Activated CD4-positive, alpha-beta T cell treated with anti-CD3 and anti-CD28 coated beads, Interleukin-2, amount 50 U/mL, for 24 hours (primary cell): ENCODE measurements around the gene SSBP4.

Experiments
- DNase-seq, 2 donors: peaks; one replicate each; pipeline ENCODE4 v3.0.0-alpha.2; 2020; ENCODE audit warnings: low read depth in 1 of 2, low spot score in 1 of 2

The SSBP4 gene

DNA sequence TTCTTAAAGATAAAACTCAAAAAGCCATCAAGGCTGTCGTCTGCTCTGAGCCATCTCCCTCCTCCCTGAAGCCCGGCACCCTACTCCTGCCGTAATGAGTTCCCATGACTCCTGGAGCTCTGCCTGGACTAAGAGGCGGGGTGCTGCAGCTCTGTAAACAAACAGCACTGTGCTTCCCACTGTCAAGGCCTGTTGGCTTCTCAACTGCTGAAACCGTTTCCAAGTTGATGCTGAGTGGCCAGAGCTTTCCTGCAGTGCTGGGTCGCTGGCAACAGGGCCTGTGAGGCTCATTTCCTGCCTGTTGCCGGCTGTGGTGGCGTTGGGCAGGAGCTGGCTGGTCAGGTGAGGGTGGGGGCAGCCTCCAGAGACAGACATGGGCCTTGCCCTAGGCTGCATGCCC lies 45.4 kb downstream of the SSBP4 start:
- DNase-seq = no peak

DNA sequence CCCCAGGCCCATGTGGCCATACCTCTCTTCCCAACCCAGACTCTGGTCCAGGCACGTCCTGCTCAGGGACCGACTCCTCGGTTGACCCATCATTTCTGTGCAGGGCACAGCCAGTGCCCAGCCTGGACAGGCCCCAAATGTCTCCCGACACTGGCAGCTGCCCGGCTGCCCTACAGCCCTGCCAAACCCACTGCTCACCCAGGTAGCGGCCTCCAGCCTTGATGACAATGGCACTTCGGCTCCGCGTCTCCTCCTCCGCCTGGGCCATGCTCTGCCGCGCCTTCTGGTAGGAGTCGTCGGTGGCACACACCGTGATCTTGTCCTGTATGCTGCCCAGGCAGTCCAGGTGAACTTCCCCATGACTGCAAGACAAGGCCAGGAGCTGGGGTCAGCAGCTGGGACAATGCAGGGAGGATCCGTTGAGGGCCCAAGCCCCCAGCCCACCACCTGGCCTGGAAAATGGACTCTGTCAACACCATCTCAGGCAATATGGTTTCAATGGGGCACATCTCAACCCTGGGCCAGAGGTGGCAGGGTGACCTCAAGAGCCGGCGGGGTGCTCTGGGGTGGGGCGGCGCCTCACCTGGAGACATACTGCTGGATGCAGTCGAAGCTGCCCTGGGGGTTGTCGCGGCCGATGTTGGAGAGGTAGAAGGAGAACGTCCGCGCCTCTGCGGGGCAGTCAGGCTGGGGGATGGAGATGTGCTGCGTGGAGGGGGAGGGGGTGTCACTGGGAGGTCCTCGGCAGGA lies 46.2 kb downstream of the SSBP4 start:
- no peak for DNase-seq

DNA sequence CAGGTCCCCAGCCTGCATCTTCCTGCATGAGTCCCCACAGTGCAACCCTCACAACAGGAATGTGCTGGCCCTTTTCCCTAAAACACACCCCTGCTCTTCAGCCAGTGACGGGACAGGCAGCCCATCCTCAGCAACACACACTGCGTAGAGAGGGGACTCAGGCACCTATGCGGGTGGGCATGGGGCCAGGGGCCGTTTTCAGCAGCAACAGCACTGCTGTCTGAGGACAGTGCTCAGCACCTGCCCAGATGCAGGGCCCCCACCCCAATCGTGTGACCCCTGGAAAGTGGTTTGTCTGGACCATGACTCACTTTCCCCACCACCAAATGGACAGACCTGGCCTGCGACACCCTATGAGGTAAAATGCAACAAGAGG lies 46.8 kb downstream of the SSBP4 start:
- DNase-seq = no peak

DNA sequence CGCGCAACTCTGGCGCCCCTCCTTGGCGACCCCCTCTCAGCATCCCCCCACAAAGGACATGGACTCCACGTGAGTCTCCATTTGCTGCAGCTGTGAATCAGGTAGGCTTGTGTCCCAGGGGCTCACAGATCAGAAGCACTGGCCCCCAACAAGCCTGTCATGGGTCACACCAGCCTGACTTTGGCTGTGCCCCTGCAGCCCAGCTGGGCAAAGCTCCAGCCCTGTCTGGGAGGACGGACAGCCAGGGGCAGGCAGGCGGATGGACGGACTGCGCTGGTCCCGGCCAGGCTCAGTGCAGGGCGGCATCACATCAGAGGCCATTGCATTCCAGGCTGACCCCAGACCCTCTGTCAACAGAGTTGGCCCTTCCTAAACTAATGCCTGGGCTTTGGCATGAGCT lies 47.2 kb downstream of the SSBP4 start:
- no peak for DNase-seq

DNA sequence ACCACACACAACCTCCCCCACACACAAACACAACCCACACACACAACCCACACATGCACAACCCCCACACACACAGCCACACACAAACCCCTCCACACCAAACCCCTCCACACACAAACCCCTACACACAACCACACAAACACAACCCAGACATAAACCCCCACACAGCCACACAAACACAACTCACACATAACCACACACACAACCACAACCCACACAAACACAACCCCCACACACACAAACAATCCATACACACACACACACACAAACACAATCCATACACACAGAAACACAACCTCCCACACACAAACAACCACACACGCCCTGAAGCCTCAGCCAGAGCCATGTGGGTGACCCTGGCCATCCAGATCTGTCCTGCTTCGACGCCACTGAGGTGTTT lies 48.8 kb downstream of the SSBP4 start:
- no peak for DNase-seq

DNA sequence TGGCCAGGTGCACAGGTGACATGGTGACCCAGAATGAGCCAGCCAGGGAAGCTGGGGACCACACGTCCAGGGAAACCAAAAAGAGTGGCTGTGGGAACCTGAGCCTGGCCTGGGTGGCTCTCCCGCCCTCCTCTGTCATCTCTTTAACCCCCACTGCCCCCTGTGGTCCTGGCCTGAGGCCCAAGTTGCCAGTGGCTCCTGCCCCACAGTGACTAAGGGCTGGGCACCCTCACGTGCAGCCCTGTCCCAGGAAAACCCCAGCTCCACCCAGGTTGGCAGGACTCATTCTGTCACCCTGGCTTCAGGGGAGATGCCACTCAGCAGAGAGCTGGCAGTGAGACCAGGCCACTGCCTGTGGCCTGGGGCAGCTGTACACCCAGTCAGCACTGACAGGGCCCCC lies 49.3 kb downstream of the SSBP4 start:
- no peak for DNase-seq

DNA sequence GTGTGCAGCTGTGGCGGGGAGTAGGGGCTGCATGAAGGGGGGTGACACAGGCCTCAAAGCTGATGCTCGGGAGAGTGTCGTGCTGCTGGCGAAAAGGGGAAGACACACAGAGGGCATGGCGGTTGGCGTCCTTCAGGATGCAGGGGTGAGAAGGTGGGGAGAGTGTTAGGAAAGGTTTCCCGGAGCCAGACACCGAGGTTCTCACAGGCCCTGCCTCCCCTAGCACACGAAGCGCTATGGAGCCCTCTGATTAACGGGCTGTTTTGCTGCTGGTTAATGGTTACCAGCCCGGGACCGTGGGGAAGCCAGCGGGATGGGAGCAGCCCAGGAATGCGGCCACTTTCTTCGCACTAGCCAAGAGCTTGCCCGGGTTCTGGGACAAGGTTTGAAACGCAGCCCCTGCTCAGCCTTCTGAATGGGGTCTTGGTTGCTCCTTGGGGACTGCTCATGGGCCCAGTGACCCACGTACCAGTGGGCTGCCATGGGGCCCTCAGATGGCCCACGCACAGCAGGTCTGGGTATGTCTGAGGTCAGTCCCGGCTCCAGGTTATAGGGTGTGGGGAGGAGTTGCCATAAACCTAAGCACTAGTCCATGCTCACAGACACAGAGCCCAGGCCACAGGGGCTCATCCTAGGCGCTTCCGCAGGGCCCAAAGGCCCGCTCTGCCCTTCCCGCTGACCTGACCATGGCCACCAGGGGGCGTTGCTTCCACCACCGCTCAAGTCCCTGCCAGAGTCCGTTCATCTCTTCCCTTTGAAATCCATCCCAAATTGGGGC lies 50.1 kb downstream of the SSBP4 start:
- DNase-seq = peak; percentile 40 to 44

DNA sequence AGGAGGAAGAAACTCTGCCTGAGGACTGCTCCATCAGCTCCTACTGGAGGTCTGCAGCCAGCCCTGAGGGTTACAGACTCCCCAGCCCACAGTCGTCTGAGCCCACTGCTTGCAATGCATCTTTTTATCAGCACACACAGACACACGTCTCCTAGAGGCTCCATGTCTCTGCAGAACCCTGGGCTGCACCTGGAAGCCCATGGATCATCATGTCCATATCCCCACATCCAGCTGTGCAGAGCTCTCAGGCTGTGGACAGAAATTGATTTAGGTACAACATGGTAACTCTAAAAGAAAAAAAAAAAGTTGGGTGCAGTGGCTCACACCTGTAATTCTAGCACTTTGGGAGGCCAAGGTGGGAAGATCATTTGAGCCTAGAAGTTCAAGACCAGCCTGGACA lies 51.6 kb downstream of the SSBP4 start:
- no peak for DNase-seq

DNA sequence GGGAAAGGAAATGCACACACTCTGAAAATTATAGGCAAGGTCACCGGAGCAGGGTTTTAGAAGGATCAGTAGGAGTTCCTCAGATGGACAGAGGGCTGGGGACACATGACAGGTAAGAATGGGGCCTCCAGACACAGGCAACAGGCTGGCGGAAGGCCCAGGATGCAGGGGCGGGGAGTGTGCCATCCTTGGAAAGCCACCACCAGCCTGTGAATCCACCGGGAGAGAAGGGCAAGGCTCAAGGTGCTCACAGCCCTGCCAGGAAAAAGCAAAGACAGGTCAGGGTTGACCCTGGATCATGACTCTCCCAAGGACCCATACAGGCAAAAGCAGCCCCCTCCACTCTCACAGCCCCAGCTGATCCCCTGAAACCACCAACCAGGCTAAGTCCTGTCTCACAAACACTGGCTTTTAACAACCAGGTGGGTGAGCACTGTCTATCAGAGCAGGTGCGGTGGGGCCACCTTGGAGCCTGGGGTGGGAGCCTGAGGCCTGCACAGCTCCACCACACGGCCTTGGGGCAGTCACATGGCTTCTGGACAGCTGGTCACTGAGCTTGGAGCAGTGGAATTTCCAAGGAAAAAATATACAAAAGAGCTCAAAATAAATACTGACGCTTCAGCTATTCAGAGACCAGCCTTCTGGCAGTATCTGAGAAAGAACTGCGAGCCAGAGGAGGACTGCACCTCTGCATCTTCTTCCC lies 54.0 kb downstream of the SSBP4 start:
- no peak for DNase-seq

DNA sequence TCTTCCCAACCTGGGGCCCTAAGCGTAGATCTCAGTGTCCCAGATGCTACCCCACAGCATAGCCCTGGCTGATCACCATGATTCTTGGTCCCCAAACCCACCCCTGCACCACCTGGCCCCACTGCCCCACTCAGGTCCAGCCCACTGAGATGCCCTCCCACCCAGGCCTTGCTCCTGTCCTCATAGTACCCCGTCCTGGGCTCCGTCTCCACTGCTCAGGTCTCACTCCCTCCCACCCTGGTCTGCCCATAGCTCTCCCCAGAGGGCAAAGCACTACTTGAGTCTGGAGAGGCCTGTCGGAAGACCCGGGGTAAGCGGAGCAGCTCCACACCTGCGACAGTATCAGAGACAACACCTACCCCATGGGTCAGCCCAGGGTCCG lies 54.5 kb downstream of the SSBP4 start:
- no peak for DNase-seq

DNA sequence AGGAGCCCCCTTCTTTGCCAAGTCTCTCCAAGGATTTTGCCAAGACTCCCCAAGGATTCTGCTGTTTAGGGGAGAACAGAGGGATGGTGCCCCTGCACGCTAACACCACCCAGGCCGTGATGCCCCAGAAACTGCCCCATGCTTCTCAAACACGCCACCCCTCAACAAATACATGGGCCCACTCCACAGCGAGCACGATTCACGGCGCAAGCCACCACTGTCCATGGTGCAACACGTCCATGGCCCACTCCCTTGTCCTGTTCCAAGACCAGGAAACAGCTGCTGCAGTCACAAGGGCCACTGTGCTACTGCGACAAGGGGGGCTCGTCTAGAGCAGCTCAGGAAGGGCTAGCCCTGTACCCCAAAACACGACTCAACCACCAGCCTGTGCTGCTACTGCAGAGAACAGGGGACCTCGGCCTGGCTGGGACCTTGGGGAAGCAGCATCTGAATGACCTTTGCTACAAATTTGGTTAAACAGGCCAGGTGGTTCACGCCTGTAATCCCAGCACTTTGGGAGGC lies 55.2 kb downstream of the SSBP4 start:
- no peak for DNase-seq

DNA sequence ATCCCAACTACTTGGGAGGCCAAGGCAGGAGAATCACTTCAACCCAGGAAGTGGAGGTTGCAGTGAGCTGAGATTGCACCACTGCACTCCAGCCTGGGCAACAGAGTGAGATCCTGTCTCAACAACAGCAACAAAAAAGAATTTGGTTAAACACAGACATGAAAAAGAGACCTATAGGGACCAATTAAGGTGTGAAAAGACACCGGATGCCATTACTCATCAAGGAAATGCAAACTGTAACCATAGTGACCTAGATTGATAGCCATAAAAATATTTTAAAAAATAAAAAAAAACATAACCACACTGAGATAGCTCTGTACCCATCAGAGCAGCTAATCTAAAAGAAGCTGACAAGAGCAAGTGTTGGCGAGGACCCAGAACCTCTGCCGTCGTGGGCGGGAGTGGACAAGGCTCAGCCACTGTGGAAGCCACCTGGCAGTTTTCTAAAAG lies 55.8 kb downstream of the SSBP4 start:
- DNase-seq = no peak

DNA sequence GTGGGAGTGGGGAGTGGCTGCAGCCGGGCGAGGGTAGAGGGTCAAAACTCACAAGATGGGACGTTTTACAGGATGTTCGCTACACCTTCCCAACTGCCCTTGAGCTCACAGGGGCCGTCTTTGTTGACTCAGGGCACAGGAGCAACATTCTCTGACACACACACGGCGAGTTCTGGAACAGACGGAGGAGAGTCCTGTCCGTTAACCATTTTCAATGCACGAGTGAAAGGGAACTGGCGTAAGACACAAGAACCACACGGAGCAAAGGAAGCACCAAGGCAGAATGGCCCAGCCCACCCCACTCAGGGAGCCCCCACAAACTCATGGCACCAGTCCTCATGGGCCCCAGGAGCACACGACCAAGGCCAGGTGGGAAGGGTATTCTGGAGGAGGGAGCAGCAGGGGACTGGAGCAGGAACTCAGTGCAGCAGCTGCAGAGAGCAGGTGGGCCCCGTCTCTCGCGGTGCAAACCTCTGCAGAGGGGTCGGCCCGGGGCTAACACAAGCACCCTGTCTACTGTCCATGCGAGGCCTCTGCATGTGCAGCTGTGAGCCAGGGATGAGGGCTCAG lies 56.6 kb downstream of the SSBP4 start:
- no peak for DNase-seq

DNA sequence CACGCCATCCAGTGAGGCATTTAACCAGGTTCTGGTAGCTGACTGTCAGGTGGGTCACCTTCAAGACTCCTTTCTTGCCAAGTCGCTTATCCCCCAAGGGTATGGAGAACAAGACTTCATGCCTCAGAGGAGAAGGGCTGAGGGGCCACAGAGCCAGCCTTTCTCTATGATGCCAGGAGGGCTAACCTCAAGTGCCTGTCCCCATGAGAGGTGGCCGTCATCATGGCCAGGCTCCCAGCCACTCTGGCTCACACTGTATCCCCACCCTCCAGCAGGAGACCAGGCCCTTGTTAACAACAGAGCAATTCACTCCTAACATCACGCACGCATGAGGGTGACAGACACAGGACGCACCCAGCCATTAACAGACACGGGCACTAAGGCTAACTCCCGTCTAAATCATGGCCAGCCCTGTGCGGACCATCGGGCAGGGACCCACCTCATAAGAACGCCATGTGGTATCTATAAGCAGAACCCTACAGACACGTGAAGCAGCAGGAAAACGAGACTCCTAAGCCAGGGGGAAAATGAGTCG lies 57.4 kb downstream of the SSBP4 start:
- DNase-seq = no peak

DNA sequence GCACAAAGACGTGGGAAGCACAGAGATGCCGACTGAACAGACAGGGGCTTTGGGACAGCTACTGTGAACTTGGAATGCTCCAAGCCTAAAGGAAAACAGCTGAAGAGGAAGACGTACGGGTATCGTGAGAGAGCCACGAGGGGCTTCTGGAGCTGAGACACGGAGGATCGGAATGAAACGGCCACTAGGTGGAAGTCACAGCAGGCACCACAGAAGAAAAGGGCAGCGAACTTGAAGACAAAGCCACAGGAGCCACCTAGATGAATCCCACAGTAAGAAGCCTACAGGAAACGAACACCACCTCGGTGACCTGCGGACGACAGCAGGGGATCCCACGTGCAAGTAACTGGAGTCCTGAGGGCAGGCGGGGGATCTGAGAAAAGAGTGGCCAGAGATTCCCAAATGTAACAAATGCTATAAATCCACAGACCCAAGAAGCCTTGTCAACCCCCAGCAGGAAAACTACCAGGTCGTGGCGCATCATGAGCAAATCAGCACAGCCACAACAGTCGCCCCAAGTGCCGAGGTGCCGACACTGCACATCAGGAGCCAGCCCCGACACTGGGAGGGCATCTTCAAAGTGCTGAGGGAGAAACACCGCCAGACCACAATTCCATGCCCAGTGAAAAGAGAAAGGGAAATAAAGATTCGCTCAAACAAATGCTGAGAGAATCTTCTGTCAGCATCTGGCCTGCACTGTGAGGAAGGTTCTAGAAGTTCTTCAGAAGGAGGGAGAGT lies 58.0 kb downstream of the SSBP4 start:
- no peak for DNase-seq

DNA sequence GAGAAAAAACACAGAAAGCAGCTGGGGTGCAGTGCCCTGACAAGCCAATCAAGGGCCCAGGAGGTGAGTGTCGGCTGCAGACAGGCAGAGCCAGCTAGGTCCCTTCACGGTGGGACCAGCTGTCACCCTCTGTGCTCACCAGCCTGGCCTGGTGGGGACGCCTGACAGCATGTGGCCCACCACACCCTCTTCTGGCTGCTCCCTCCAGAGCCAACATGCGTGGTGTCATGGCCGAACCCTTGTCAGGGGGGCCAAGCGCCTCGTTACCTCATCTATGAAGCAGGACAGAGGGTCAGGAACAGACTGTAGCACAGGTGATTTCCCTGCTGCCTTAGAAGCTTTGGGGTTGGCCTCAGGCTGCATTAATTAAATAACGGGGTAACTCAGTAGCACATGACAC lies 58.8 kb downstream of the SSBP4 start:
- no peak for DNase-seq

DNA sequence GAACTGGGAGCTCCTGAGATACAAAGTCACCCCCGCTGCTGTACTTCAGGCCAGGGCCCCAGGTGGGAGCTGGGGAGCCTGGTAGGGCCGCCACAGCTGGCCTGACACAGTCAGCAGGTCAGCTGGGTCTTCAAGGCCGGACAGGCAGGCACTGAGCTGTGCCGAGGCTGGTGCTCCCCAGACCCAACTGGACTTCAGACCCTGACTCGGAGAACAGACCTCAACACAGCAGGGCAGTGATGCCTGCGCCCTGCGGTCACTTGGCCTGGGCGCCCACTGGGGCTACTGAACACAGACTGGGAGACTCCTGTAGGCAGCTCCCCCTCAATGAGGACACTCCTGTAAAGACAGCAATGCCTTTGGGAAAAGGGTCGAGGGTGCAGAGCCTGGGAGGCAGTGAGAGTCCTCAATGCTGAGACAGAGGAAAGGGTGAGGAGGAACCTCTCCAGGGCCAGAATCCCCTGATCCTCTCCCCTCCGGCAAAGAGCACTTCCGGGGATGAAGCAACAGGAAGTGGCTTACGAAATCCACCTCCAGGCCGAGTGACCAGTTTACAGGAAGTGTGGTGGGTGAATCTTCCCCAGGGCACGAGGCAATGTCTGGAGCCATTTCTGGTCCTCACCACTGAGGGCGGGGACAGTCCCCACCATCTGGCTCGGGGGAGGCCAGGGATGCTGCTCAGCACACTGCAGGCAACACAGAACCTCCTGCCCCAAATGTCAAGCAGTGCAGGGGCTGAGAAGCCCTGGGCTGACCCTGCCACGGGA lies 59.5 kb downstream of the SSBP4 start:
- peak in 1 of 2 donors; percentile 47 for DNase-seq

DNA sequence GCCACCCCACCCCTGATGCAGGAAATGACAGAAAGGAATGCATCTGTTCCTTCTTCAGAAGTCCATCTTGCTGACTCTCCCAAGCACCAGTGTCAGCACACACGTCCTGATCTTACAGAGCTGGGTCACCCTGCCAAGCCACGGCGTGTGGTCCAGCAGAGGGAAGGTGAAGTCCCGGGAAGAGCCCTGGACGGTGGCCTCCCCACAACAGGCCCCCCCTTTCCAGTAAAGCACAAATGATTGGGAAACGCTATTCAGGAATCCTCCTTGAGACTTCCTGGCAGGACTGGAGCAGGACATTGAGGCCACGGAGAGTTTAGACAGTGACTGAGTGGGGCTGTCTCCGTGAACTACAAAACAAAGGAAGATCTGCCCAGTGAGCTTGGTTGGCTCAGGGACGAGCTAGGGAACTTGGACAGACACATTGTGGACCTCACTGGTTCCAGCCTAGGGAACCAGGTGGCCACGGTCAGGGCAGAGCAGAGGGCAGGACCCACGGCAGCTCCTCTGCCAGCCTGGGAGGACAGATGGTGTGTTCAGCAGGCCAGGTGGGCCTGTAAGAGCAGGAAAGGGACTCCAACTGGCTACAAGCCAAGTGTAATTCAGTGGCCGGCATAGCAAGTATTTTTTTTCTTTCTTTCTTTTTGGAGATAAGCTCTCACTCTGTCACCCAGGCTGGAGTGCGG lies 61.0 kb downstream of the SSBP4 start:
- no peak for DNase-seq

DNA sequence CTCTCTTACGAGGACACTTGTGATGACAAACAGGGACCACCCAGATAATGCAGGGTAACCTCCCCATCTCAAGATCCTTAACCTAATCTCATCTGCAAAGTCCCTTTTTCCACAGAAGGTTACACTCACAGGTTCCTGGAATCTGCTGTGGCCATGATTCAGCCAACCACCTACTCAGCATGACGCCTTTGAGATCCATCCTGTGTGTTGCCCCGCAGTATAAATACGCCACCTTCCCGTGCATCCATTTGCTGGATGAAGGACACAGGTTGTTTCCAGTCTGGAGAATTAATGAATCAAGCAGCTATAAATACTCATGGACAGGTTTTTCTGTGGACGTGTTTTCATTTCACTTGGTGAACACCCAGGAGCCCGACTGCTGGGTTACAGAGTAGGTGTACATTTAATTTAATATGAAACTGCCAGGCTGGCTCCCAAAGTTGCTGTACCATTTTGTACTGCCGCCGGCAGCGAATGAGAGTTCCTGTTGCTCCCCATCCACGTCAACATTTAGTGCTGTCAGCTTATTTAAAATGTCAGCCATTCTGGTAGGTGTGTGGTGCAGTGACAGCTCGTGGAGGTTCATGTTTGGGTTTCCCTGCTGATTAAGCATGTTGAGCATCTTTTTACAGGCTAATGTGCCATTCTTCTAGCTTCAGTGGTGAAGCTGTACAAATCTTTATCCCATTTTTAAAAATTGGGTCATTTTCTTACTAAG lies 62.5 kb downstream of the SSBP4 start:
- no peak for DNase-seq
